Breast epithelium (tissue), 4 donors: ENCODE measurements around the gene TEKTIP1. TPM values are rescaled to one million over a fixed set of nuclear protein-coding genes. Genes with fewer than 3 reads are reported as not detected.
"Not testable (repeated sequence)": the region's sequence is repeated elsewhere in the genome, so short reads cannot be mapped to it uniquely, and the experiment has no call there.

Source experiments
- DNase-seq, 2 donors: peaks; one replicate each; pipeline ENCODE4 v3.0.0-alpha.2; 2019; ENCODE audit warnings: low spot score in 2 of 2
- H3K27ac ChIP-seq, 2 donors: fragments of 200-600 bp; sonication (generic) in 1 of 2; one replicate each; pipeline ENCODE4 v1.5.1; 2016 to 2019; ENCODE audit warnings: mild to moderate bottlenecking in 1 of 2
- H3K27me3 ChIP-seq, 2 donors: fragments of 200-600 bp; sonication (generic) in 1 of 2; one replicate each; pipeline versions ENCODE4 v1.5.1 to v1.6.0; 2017 to 2019; ENCODE audit warnings: control low read depth in 1 of 2, mild to moderate bottlenecking in 1 of 2
- H3K36me3 ChIP-seq: fragments of 200-600 bp; one replicate; pipeline ENCODE4 v1.5.1; 2019
- H3K4me1 ChIP-seq, 2 donors: fragments of 200-600 bp; sonication (generic); one replicate each; pipeline ENCODE4 v1.5.1; 2016 to 2019; ENCODE audit warnings: control low read depth in 1 of 2
- H3K4me3 ChIP-seq, 3 donors: fragments of 200-600 bp; sonication (generic); 1 replicate in 2 of 3; 2 replicates in 1 of 3; pipeline ENCODE4 v1.5.1; 2016 to 2019; ENCODE audit warnings: mild to moderate bottlenecking in 3 of 3, moderate library complexity in 2 of 3
- H3K9me3 ChIP-seq, 2 donors: fragments of 200-600 bp; sonication (generic) in 1 of 2; one replicate each; pipeline ENCODE4 v1.5.1; 2016 to 2019; ENCODE audit warnings: control low read depth in 1 of 2
- CTCF ChIP-seq, 3 donors: fragments of 450-650 bp; IDR thresholded peaks; one replicate each; pipeline ENCODE4 v1.5.1; 2016 to 2017; ENCODE audit warnings: antibody characterized with exemption in 3 of 3, mild to moderate bottlenecking in 3 of 3, moderate library complexity in 3 of 3
- POLR2A ChIP-seq: fragments of 450-650 bp; IDR thresholded peaks from one replicate; pipeline ENCODE4 v1.6.1; 2016; ENCODE audit warnings: antibody characterized with exemption, mild to moderate bottlenecking, moderate library complexity
- POLR2AphosphoS5 ChIP-seq, 3 donors: sonication (generic); formaldehyde crosslinking; IDR thresholded peaks; one replicate each; pipeline ENCODE4 v1.6.1; 2017; ENCODE audit warnings: antibody characterized with exemption in 3 of 3
- intact Hi-C: fragments of 100-400 bp; cut with DNase I; formaldehyde crosslinking; loops from one replicate; pipeline ENCODE4 v1.15.1; 2023; ENCODE audit warnings: low total_unique reads
- total RNA-seq, 3 donors: library from RNA; depleted of rRNA; stranded (reverse); fragments of >200 nt; gene quantifications; one replicate each; pipeline ENCODE4 v1.1.0, GENCODE V29; 2016

Gene TEKTIP1
- total RNA-seq, 3 donors from 2014 or later = 2.0 TPM; not detected in 2

GRCh38 chr19:3565139-3565538, 26.2 kb downstream of the TEKTIP1 start:
- Histone ChIP-seq H3K27me3 (no peaks in the 10 kb centered on the region), H3K9me3 (no peaks in the 10 kb centered on the region), H3K4me1 (no peaks in the 10 kb centered on the region), H3K27ac (no peak overlapping the region), H3K36me3 (no peaks in the 10 kb centered on the region), H3K4me3 (no peak overlapping the region)
- TF ChIP-seq CTCF (IDR thresholded peaks at IDR 0.05) (no peak), POLR2A (no peak), POLR2AphosphoS5 (IDR thresholded peaks at IDR 0.05) (no peak)
- DNase-seq = no peak
- intact Hi-C loops = no loop called here

DNA sequence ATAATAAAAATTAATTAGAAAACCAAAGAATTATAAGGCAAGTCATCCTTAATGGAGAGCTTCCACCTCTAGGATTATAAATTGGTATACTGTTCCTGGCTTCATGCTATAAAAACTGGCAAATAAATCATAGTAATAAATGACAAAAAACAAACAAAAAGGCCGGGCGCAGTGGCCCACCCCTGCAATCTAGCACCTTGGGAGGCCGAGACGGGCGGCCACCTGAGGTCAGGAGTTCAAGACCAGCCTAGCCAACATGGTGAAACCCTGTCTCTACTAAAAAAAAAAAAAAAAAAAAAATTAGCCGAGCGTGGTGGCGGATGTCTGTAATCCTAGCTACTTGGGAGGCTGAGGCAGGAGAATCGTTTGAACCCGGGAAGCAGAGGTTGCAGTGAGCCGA, 31.1 kb downstream of the TEKTIP1 start:
- H3K27me3 ChIP-seq, H3K9me3 ChIP-seq, H3K36me3 ChIP-seq, DNase-seq, intact Hi-C loops, H3K4me1 ChIP-seq, H3K4me3 ChIP-seq: not testable (repeated sequence)
- peak overlapping the region in 1 of 2 donors; percentile 76 for H3K27ac ChIP-seq

DNA sequence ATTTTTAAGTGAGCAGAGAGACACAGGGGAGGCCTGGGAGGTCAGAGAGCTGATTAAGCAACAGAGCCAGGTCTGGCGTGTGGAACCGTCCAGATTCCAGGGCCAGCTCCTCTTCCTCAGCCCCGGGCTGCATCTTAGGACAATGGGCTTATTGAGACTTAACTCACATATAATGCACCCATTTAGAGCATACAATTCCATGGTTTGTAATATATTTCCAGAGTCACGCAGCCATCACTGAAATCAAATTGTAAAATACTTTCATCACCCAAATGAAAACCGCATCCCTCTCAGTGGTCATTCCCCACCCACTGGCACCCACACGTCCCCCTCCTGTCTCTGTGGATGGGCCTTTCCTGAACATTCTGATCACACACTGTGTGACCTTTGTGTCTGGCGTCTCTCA, 31.6 kb downstream of the TEKTIP1 start:
- Histone ChIP-seq H3K4me1 (no peaks in the 10 kb centered on the region), H3K27me3 (no peaks in the 10 kb centered on the region), H3K27ac (peak overlapping the region; percentile 64 to 76)

DNA sequence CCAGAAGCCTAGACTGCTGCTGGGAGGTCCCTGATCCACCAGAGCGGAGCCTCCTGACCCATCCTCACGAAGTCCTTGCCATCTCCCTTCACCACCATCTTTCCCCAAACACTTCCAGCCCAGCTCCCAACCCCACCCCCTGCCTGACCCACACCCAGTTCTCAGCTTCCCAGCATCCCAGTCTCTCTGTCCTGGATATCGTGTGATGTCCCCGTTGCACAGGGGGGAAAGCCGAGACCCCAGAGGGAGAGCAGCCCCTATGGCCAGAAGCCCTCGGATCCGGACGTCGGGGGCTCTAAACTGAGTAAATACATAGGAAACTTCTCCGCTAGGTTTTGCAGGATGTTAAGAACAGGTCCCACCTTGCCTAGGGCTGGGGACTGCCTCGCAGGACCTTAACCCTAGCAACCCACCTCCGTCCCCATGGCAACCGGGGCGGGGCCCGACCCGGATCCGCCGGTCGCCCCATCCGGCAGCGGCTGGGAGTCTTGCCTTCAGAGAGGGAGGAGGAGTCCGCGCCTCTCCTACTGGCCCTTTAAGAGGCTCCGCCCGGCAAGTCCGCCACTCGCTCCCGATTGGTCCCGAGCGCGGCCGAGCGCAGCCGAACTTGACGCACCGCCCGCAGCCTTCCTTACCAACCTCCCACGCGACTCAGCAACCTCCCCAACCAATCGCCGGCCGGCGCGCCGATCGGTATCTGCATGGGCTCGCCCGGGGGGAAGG, 33.3 kb downstream of the TEKTIP1 start:
- H3K36me3 ChIP-seq = no peaks in the 10 kb centered on the region
- peak; percentile 100 for DNase-seq
- intact Hi-C loops = no loop called here
- H3K27ac ChIP-seq = peak overlapping the region; percentile 76 to 92
- no peaks in the 10 kb centered on the region for H3K4me1 ChIP-seq
- H3K9me3 ChIP-seq = no peaks in the 10 kb centered on the region
- peak overlapping the region; percentile 90 to 96 (median 95) for H3K4me3 ChIP-seq
- TF ChIP-seq POLR2AphosphoS5 (IDR thresholded peaks at IDR 0.05) = peak in 1 of 3 donors; percentile 50
- TF ChIP-seq POLR2A = no peak
- no peak for TF ChIP-seq CTCF (IDR thresholded peaks at IDR 0.05)
- no peaks in the 10 kb centered on the region for H3K27me3 ChIP-seq

More for the DNA sequence above, 31.6 kb downstream of the TEKTIP1 start:
- peak in 1 of 2 donors; percentile 86 for DNase-seq
- no peaks in the 10 kb centered on the region for H3K9me3 ChIP-seq
- H3K4me3 ChIP-seq = no peak overlapping the region
- intact Hi-C loops = no loop called here
- H3K36me3 ChIP-seq = no peaks in the 10 kb centered on the region
- TF ChIP-seq POLR2AphosphoS5 (IDR thresholded peaks at IDR 0.05) (peak in 1 of 3 donors; percentile 28), POLR2A (no peak)

DNA sequence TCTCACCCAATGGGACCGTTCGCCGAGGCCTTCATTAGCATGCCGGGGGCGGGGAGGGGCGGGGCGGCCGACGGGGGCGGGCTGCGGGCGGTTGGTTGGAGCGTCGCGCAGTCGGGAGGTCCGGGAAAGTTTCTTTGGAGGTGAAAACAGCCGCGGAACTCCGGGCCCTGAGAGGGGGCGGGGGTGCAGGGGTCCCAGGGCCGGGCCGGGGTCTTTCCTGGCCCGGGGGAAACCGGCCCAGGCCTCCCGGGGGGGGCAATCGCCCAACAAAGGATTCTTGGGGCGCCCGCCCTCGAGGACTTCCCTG, 33.8 kb downstream of the TEKTIP1 start, which contains the start of gene HMG20B:
Gene HMG20B, plus strand, starts transcription at position 90 of the 307 bp plus-strand sequence. CDS start 366 bp downstream, outside the sequence.
- intact Hi-C loops = no loop called here
- H3K36me3 ChIP-seq = no peaks in the 10 kb centered on the region
- H3K27me3 ChIP-seq = no peaks in the 10 kb centered on the region
- no peaks in the 10 kb centered on the region for H3K9me3 ChIP-seq
- peak within 1 kb of the TSS; percentile 89 to 92 for H3K27ac ChIP-seq
- DNase-seq = no peak
- no peak for TF ChIP-seq CTCF (IDR thresholded peaks at IDR 0.05)
- TF ChIP-seq POLR2A = peak; percentile 13
- no peak for TF ChIP-seq POLR2AphosphoS5 (IDR thresholded peaks at IDR 0.05)
- H3K4me1 ChIP-seq = no peaks in the 10 kb centered on the region
- H3K4me3 ChIP-seq = peak within 1 kb of the TSS; percentile 90 to 96 (median 95)

DNA sequence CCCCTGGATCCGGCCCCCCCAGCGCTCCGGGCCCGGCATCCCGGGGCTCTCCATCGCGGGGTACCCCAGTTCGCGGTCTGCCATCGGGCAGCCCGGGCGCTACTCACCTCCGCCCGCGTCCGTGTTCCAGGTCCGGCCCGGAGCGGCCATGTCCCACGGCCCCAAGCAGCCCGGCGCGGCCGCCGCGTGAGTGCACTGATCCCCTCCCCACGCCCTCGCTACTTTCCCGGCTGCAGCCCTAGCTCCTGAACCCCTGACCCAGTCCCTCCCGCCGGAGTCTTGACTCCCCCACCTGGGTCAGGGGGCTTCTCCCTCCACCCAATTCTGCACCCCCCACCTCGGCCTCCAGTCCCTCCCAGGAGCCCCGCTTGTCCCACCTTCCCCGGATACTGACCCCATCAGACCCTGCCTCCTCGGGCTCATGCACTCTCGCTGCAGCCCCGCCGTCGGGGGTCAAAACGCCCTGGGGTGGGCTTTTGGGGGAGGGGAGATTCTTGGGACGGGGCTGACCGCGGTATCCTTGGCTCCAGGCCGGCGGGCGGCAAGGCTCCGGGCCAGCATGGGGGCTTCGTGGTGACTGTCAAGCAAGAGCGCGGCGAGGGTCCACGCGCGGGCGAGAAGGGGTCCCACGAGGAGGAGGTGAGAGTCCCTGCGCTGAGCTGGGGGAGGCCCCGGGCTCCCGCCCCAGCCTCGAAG, 34.3 kb downstream of the TEKTIP1 start:
- TF ChIP-seq POLR2A = peak; percentile 6
- TF ChIP-seq CTCF (IDR thresholded peaks at IDR 0.05) = no peak
- TF ChIP-seq POLR2AphosphoS5 (IDR thresholded peaks at IDR 0.05) = no peak
- Histone ChIP-seq H3K4me3 (peak overlapping the region; percentile 90 to 96 (median 95)), H3K27ac (peak overlapping the region; percentile 89 to 92), H3K4me1 (no peaks in the 10 kb centered on the region), H3K9me3 (no peaks in the 10 kb centered on the region), H3K36me3 (no peaks in the 10 kb centered on the region), H3K27me3 (no peaks in the 10 kb centered on the region)
- intact Hi-C loops = no loop called here
- no peak for DNase-seq
